ENCODE data around the gene SIGMAR1.

- TF ChIP-seq POLR2A (IDR thresholded peaks at IDR 0.05; ENCODE audit: low read depth, low read length) (no peak), POLR2AphosphoS5 (IDR thresholded peaks at IDR 0.05; ENCODE audit: low read depth, low read length) (no peak), TAF1 (IDR thresholded peaks at IDR 0.05; ENCODE audit: low read depth, low read length) (no peak), POU2F2 (IDR thresholded peaks at IDR 0.05; ENCODE audit: low read depth, low read length) (no peak)
Measured at GRCh38 chr9:34648673-34649072, 11.1 kb upstream of the SIGMAR1 start.
